ENCODE results near the gene SNRNP25.
A peak's percentile ranks its signal among the peaks of the same experiment; 100 is the strongest.

The SNRNP25 gene

GRCh38 chr16:63998-64913, 10.6 kb downstream of the SNRNP25 start:
- no peak for DNase-seq (ENCODE audit: low read depth)

DNA sequence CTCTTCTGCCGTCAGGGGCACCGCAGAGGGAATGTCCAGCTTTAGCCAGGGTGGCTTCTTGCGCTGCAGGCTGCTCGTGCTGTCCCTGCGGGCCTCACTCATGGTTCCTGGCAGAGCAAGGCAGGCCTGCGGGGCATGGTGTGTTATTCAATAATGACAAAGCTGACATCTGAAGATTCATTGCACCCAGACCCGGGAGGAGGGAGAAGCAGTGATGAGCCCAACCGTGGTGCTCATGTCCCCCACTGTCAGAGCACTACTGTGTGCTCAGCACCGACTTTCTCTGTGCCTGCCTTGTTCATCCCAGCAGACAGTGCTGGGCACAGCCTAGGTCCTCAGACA, 11.3 kb downstream of the SNRNP25 start:
- DNase-seq (ENCODE audit: low read depth) = no peak

DNA sequence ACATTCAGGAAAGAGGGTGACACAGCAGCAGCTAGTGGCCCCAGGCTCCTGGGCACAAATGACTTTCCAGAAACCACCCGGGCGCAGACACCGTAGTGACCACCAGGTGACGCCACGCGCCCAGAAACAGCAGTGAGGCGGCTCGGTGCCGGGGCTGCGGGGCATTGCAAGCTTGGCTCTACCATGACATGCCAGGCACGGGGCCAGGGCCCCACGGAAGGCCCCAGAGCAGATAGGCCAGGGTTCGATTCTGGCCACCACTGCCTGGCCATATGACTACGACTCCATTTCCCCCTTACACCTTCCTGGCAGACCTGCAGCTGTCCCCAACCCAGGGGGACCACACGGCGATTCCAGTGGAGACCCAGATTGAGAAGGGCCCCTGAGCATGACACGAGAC, 12.1 kb downstream of the SNRNP25 start:
- DNase-seq (ENCODE audit: low read depth) = no peak

GRCh38 chr16:66309-67182, 12.9 kb downstream of the SNRNP25 start:
- DNase-seq (ENCODE audit: low read depth) = no peak

- no peak for DNase-seq (ENCODE audit: low read depth)
Observed at GRCh38 chr16:67183-67791, 13.7 kb downstream of the SNRNP25 start.

GRCh38 chr16:67884-68789, 14.5 kb downstream of the SNRNP25 start:
- no peak for DNase-seq (ENCODE audit: low read depth)

DNA sequence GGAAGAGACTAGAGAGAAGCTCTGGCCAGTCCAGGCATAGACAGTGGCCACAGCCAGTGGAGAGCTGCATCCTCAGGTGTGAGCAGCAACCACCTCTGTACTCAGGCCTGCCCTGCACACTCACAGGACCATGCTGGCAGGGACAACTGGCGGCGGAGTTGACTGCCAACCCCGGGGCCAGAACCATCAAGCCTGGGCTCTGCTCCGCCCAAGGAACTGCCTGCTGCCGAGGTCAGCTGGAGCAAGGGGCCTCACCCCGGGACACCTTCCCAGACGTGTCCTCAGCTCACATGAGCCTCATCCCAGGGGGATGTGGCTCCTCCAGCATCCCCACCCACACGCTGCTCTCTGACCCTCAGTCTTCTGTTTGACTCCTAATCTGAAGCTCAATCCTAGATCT, 15.6 kb downstream of the SNRNP25 start:
- no peak for DNase-seq (ENCODE audit: low read depth)

GRCh38 chr16:71210-71539, 17.5 kb downstream of the SNRNP25 start:
- DNase-seq (ENCODE audit: low read depth) = no peak

GRCh38 chr16:71540-72401, 18.1 kb downstream of the SNRNP25 start:
- no peak for DNase-seq (ENCODE audit: low read depth)

DNA sequence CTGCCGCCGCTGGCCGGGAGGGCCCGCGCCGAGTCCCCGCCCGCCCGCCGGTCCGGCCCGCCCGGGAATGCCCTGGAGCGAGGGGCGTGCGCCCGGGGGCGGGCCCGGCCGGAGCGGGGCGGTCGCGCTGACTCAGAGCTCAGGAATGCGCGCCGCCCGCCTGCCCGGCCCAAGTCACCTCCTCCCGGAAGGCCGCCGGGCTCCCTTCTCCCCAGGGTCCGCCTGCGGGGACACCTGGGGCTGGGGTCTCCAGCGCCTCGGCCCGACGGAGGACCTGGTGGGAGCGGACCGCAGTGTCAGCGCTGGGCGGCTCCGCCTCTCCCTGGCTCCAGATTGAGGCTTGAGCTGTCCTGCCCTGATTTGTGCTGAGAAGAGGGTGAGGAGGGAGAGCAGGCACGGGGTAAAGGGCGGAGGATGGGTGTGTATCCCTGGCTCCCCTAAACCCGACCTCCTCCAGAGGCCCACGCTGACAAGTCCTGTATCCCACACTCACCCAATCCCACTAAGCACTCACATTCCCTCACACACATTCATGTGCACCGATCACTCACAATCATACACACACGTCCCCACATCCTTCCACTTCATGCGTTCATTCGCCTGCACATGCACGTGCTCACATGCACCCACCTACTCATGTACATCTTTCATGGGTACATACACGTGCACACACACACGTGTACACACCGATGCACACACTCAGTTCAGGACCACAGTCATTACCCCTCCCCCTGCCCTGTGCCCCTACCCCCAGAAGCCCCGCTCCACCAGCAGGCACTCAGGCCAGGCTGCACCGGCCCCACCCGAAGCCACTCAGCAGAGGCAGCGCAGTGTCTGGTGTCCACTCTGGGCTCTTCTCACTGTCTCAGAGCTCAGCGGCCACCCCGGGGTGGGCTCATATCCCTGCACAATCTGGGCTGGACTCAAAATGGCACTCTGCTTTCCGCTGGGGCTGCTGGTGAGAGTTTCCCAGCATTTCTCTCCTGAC, 19.2 kb downstream of the SNRNP25 start, which contains the start of gene RHBDF1:
Gene RHBDF1, minus strand, starts transcription at position 71 of the 988 bp plus-strand sequence. CDS start 7,616 bp downstream, outside the sequence.
- no peak for DNase-seq (ENCODE audit: low read depth)

DNA sequence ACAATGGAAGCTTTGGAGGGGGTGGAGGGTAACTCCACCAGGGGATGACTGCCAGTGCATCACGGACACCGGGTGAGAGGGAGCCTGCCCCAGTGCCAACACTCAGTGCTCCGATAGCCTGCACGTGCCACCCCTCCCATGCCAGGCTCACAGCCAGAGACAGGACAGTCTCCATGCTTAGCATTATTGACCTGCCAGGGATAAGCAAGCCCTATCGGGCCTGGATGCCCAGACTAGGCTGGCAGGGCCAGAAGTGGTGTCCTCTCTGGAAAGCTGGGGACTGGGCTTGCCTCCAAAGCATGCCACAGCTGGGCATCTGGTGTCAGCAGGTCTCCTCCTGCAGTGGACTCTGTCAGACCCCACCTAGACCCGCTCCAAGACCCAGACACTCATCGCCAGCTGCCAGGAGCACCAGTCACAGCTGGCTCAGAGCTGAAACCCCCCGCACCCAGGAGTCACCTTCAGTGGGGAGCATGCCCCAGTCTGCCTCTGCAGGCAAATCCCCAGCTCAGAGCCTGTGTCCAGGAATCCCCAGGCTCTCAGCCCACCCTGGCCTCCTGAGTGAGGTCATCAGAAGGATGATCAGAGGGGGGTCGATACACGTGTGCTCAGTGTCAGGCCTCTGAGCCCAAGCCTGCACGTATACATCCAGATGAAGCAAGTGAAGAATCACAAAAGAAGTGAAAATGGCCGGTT, 20.6 kb downstream of the SNRNP25 start:
- DNase-seq (ENCODE audit: low read depth) = no peak

GRCh38 chr16:74747-75334, 21.2 kb downstream of the SNRNP25 start:
- DNase-seq (ENCODE audit: low read depth) = no peak

- DNase-seq (ENCODE audit: low read depth) = peak; percentile 84
Observed at GRCh38 chr16:75580-76501, 22.2 kb downstream of the SNRNP25 start.

DNA sequence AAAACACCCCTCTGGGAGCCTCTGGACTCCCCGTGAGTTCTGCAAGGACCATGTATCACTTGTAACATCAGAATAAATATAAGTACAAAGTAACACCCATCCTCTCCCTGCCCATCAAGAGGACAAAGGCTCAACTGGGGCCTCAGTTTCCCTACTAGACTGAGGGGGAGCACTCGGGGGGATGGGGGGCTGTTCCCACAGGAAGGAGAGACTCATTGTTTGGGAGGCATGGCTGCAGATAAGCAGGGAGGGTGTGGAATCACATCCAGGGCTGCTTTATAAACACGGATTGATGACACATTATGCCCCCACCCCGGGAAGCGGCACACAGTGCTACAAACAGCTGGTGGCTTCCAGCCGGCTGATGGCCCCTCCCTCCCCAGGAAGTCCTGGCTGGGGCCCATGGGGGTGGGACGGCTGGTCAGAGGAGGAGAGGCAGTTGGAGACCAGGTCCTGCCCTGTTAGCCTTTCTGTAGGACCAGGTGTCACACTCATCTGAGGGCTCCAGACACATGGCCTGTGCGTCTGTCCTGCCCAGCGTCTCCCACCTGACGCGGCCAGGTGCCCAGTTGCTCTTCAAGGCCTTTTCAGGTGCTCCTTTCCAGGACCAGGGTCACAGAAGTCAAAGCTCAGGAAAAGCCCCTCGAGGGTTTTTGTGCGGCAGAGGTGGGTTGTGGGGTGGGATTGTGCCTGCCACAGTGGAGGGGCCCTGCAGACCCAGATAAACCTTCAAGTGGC, 23.1 kb downstream of the SNRNP25 start:
- DNase-seq (ENCODE audit: low read depth) = no peak

DNA sequence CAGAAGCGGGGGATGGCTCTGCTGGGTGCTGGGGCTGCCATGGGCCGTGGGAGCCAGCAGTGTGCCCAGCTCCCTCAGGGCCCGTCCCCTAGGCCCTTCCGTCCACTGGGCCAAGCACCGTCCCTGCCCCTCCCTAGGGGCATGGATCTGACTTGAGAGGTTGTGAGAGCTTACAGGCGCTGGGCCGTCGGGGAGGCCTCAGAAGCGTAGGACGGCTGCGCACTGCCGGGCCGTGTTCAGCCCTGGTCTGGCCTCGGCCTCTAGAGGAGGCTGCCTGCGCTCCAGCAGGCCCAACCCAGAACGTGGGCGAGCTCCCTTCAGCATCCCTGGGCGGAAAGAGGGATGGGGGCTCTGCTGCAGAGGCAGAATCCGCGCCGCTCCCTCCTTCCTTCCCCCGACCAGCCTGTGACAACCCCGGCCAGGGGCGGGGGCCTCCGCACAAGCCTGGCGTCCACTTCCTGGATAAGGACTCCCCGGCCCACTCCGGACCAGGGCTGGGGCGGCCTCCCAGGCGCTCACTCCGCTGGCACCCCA, 23.7 kb downstream of the SNRNP25 start:
- no peak for DNase-seq (ENCODE audit: low read depth)

DNA sequence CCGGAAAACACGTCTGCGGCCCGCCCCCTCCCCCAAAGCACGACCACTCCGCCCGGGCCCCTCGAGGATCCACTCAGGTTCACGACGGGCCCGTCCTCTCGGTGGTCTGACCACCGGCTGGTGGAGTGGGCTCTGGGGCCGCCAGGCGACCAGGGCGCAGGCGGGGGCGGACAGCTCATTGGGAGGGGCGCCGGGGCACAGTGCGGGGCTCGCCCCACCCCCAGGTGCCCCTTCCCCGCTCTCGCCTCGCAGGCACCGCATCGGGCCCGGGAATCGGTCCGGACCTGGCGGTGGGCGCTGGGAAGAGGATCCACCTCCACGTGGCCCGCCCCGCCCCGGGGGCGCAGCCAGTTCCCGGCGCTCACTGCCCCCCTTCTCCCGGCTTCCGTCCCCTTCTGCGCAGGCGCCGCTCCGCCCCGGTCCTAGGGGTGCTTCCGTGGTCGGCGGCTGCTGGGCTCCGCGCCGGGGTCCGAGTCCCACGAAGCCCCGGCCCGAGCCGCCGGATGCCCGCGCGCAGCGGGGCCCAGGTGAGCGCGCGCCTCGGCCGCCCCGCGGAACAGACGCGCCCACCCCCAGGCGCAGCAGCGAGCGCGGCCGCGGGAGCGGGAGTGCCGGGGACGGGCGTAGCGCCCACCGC, 24.3 kb downstream of the SNRNP25 start, which contains the start of gene MPG:
Gene MPG, plus strand, starts transcription at position 419 of the 637 bp plus-strand sequence. Its CDS starts 85 bp downstream, at position 504.
- DNase-seq (ENCODE audit: low read depth) = peak; percentile 68
